IPS-20b (cell line): Measurements from ENCODE around the gene CDKN2AIPNL.

Experiments
- H3K27ac ChIP-seq: one replicate; pipeline ENCODE4 v1.5.1; 2013; ENCODE audit warnings: low read length
- H3K27me3 ChIP-seq: 2 replicates; pipeline ENCODE4 v1.6.1; 2013; ENCODE audit warnings: mild to moderate bottlenecking, low read length, inconsistent platforms; ENCODE audit not compliant: insufficient read depth
- H3K36me3 ChIP-seq: 2 replicates; pipeline ENCODE4 v1.6.1; 2013; ENCODE audit warnings: low read depth, mild to moderate bottlenecking, inconsistent platforms, low read length, moderate library complexity; ENCODE audit not compliant: insufficient read depth
- H3K4me1 ChIP-seq: 2 replicates; pipeline ENCODE4 v1.6.1; 2013; ENCODE audit warnings: mild to moderate bottlenecking, control low read depth, inconsistent platforms, low read length, moderate library complexity; ENCODE audit not compliant: insufficient read depth
- H3K4me3 ChIP-seq: 2 replicates; pipeline ENCODE4 v1.5.1; 2013; ENCODE audit warnings: mild to moderate bottlenecking, low read length, inconsistent platforms
- H3K9ac ChIP-seq: 2 replicates; pipeline ENCODE4 v1.6.1; 2013; ENCODE audit warnings: low read depth, mild to moderate bottlenecking, inconsistent platforms, low read length, moderate library complexity
- H3K9me3 ChIP-seq: 2 replicates; pipeline ENCODE4 v1.6.1; 2013; ENCODE audit warnings: mild to moderate bottlenecking, low read depth, low read length, inconsistent platforms; ENCODE audit not compliant: insufficient read depth

Gene CDKN2AIPNL

GRCh38 chr5:134450374-134450773 lies 38.7 kb upstream of the CDKN2AIPNL start:
- Histone ChIP-seq H3K4me3 (no peak overlapping the region), H3K27me3 (no peaks in the 10 kb centered on the region), H3K27ac (no peak overlapping the region)

GRCh38 chr5:134449167-134449566 lies 37.5 kb upstream of the CDKN2AIPNL start:
- peaks cover 7% of the 10 kb centered on the region for H3K4me1 ChIP-seq
- H3K9ac ChIP-seq = no peak overlapping the region
- no peaks in the 10 kb centered on the region for H3K27me3 ChIP-seq
- H3K9me3 ChIP-seq = no peaks in the 10 kb centered on the region
- no peaks in the 10 kb centered on the region for H3K36me3 ChIP-seq
- no peak overlapping the region for H3K27ac ChIP-seq
- H3K4me3 ChIP-seq = no peak overlapping the region

More at GRCh38 chr5:134450374-134450773, 38.7 kb upstream of the CDKN2AIPNL start:
- Histone ChIP-seq H3K36me3 (no peaks in the 10 kb centered on the region), H3K4me1 (peaks cover 7% of the 10 kb centered on the region), H3K9ac (no peak overlapping the region), H3K9me3 (no peaks in the 10 kb centered on the region)

DNA sequence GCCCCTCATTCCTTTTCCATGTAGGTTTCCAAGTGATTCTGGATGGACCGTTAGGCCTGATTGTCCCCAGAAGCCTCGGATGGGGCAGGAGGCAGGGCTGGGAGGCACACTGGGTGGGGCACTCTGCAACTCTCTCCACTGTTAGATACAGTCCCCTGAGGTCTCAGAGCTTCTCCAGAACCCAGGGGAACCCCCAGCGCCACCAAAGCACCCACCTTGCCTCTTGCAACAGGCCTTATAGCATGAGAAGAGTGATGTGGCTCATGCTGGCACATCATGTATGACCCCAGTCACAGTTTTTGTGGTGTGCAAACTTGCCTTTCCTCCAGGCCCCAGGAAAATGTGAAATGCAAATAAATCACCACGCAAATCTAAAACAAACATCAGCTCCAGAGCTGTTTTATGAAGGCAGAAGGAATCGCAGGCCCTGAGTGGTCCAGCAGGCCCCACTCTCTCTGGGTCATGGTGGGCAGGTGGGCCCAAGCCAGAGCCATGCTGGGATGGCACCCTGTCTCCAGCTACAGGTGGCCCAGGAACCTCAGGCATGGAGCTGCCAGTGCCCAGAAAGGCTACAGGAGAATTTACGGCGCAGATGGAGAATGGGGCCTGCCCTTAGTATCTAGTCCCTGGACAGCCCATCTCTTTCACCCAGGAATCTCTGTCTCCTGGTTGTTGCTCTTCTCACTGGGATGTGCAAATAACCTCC lies 36.3 kb upstream of the CDKN2AIPNL start:
- Histone ChIP-seq H3K27me3 (no peaks in the 10 kb centered on the region), H3K36me3 (no peaks in the 10 kb centered on the region), H3K27ac (no peak overlapping the region), H3K9ac (no peak overlapping the region), H3K4me3 (no peak overlapping the region), H3K9me3 (no peaks in the 10 kb centered on the region), H3K4me1 (peaks cover 7% of the 10 kb centered on the region)

DNA sequence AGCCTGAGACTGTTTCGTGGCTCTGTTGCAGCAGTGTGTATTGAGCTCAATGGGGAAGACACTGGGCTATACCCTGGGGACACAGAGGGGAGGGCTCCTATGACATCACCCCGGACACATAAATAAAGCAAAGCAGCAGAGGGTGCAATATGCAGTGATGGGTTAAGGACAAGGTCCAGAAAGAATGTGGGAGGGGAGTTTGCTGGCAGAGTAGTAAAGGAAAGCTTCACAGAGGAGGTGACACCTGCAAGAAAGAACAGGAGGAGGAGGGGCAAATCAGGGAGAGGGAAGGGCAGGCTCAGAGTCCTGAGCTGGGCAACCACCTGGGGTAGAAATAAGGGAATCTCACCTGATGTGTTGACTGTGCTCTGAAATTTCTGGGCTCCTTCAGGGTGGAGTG lies 35.3 kb upstream of the CDKN2AIPNL start:
- H3K4me3 ChIP-seq = no peak overlapping the region
- no peaks in the 10 kb centered on the region for H3K9me3 ChIP-seq
- no peaks in the 10 kb centered on the region for H3K27me3 ChIP-seq
- no peak overlapping the region for H3K27ac ChIP-seq
- peaks cover 7% of the 10 kb centered on the region for H3K4me1 ChIP-seq
- no peaks in the 10 kb centered on the region for H3K36me3 ChIP-seq
- no peak overlapping the region for H3K9ac ChIP-seq

DNA sequence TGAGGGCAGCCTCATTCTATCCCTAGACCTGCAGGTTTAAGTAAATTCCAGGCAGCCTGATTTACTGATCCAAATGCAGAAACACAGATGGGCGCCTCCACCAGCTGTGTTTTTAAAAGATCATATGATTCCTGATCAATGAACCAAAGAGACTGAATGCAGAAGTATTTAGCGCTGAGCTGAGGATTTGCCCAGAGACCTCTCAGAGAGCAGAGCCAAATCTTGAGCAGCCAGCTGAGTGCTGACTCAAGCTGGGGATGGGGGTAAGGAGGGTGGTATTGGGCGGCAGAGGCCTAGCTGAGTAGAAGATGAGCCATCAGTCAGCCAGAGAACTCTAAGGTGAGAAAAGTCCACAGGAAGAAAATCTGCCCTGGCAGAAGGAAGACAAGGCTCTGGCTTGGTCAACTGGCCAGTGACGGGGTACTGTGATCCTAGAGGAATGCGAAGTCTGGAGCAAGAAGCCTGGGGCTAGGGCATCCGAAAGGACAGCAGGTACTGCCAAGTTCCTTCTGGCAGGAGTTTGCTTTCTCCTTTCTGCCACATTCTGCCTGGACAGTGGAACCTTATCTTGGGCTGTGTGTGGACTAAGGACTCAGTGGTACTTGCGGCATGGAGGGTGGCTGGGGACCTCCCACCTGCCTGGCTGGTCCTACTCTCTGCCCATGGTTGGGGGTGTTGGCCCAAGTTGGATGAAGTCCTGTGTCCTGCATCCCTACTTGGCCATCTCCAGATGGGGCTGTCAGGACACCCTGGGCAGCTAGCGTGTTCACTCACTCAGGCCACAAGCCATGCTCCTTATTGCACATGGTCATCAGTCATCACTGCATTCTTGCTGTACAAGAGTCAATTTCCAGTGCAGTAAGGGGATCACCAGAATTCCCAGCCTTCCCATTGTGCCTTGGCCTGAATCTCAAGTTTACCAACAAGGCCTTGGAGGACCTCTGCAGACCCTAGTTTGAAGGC lies 34.5 kb upstream of the CDKN2AIPNL start:
- H3K27ac ChIP-seq = no peak overlapping the region
- H3K9me3 ChIP-seq = no peaks in the 10 kb centered on the region
- H3K27me3 ChIP-seq = no peaks in the 10 kb centered on the region
- no peak overlapping the region for H3K4me3 ChIP-seq
- no peaks in the 10 kb centered on the region for H3K36me3 ChIP-seq
- H3K4me1 ChIP-seq = peaks cover 7% of the 10 kb centered on the region
- H3K9ac ChIP-seq = no peak overlapping the region

GRCh38 chr5:134444941-134445471 lies 33.3 kb upstream of the CDKN2AIPNL start:
- Histone ChIP-seq H3K4me3 (no peak overlapping the region), H3K27ac (no peak overlapping the region), H3K4me1 (peaks cover 13% of the 10 kb centered on the region), H3K27me3 (no peaks in the 10 kb centered on the region), H3K36me3 (no peaks in the 10 kb centered on the region), H3K9ac (no peak overlapping the region), H3K9me3 (no peaks in the 10 kb centered on the region)

- Histone ChIP-seq H3K4me1 (peaks cover 10% of the 10 kb centered on the region; the same call in 1 of the 2 replicates), H3K9ac (no peak overlapping the region), H3K4me3 (no peak overlapping the region), H3K36me3 (no peaks in the 10 kb centered on the region; the same call in 1 of the 2 replicates), H3K27me3 (no peaks in the 10 kb centered on the region), H3K27ac (no peak overlapping the region), H3K9me3 (no peaks in the 10 kb centered on the region)
These were observed 28.6 kb upstream of the CDKN2AIPNL start for GRCh38 chr5:134440201-134440755.

DNA sequence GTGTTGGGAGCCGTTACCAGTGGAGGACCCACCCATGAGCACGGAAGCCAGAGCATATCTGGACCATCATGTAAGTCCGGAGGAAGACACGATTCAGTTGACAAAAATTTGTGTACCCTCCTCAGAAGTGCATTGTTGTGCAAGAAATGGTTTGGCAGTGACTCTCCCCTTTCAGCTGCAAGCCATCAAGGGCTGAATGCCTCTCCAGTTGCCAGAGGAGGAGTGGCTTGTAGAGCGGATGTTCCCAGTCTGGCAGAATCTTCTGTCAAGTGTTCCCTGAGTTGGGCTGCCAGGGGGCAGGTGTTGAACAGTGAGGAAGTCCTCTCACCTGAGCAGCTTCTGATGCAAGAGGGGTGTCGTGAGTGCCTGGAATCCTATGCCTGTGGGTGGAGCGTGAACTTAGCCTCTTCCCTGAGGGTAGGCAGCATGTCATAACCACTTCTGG lies 27.6 kb upstream of the CDKN2AIPNL start:
- H3K9me3 ChIP-seq = no peaks in the 10 kb centered on the region
- H3K27ac ChIP-seq = no peak overlapping the region
- H3K4me3 ChIP-seq = no peak overlapping the region
- H3K4me1 ChIP-seq = peaks cover 13% of the 10 kb centered on the region; the same call in 1 of the 2 replicates
- no peak overlapping the region for H3K9ac ChIP-seq
- H3K27me3 ChIP-seq = no peaks in the 10 kb centered on the region
- no peaks in the 10 kb centered on the region; the same call in 1 of the 2 replicates for H3K36me3 ChIP-seq

- Histone ChIP-seq H3K9ac (no peak overlapping the region), H3K4me1 (peaks cover 13% of the 10 kb centered on the region; the same call in 1 of the 2 replicates), H3K27me3 (no peaks in the 10 kb centered on the region), H3K9me3 (no peaks in the 10 kb centered on the region), H3K36me3 (no peaks in the 10 kb centered on the region; the same call in 1 of the 2 replicates), H3K4me3 (no peak overlapping the region), H3K27ac (no peak overlapping the region)
These were observed 27.0 kb upstream of the CDKN2AIPNL start for GRCh38 chr5:134438721-134439123.

- no peaks in the 10 kb centered on the region for H3K9me3 ChIP-seq
- no peak overlapping the region for H3K4me3 ChIP-seq
- H3K27me3 ChIP-seq = no peaks in the 10 kb centered on the region
- peaks cover 4% of the 10 kb centered on the region; the same call in 1 of the 2 replicates for H3K36me3 ChIP-seq
- no peak overlapping the region for H3K9ac ChIP-seq
- H3K27ac ChIP-seq = no peak overlapping the region
- peaks cover 14% of the 10 kb centered on the region; the same call in 1 of the 2 replicates for H3K4me1 ChIP-seq
These were observed 26.3 kb upstream of the CDKN2AIPNL start for GRCh38 chr5:134437847-134438581.
